HEK293 (cell line): ENCODE results near the gene TBC1D19.

Source experiments
- CTCF ChIA-PET: fragments of 350-600 bp; formaldehyde crosslinking; extraction: SDS; loops from one replicate; lab custom pipeline; 2021; ENCODE audit warnings: antibody characterized with exemption; lab: Yijun Ruan, JAX
- POLR2A ChIA-PET: fragments of 300-600 bp; formaldehyde crosslinking; extraction: SDS; loops from one replicate; lab custom pipeline; 2020; ENCODE audit warnings: antibody characterized with exemption, inconsistent platforms; lab: Yijun Ruan, JAX
- H3K27ac ChIP-seq: fragments of 200-500 bp; sonication (Bioruptor generic); 2 replicates; pipeline ENCODE4 v1.5.1; 2014; ENCODE audit warnings: low read depth, low read length, control low read depth, inconsistent platforms; ENCODE audit errors: extremely low read depth
- H3K36me3 ChIP-seq, 2 experiments: fragments of 200-500 bp in 1 of 2; sonication (Bioruptor generic) in 1 of 2; 1 replicate in 1 of 2; 2 replicates in 1 of 2; pipeline ENCODE4 v1.5.1; 2014 to 2017; ENCODE audit warnings: inconsistent platforms in 2 of 2, low read length in 2 of 2; ENCODE audit not compliant: control insufficient read depth in 2 of 2, insufficient read depth in 1 of 2
- H3K4me1 ChIP-seq: fragments of 200-500 bp; sonication (Bioruptor generic); 2 replicates; pipeline ENCODE4 v1.5.1; 2014; ENCODE audit warnings: mild to moderate bottlenecking, low read length, inconsistent platforms; ENCODE audit not compliant: control insufficient read depth, insufficient read depth
- H3K4me3 ChIP-seq: 2 replicates; pipeline ENCODE4 v1.5.1; 2011; ENCODE audit warnings: low read depth, mild to moderate bottlenecking, control low read depth, low read length, moderate library complexity
- H3K9me3 ChIP-seq: fragments of 200-500 bp; sonication (Bioruptor generic); 2 replicates; pipeline ENCODE4 v1.5.1; 2014; ENCODE audit warnings: low read depth, low read length, inconsistent platforms; ENCODE audit not compliant: control insufficient read depth, insufficient read depth
- AEBP2 ChIP-seq: fragments of 450-650 bp; formaldehyde crosslinking; IDR thresholded peaks from 2 replicates; pipeline ENCODE4 v1.5.1; 2016; ENCODE audit warnings: missing biosample characterization, missing genetic modification characterization, borderline replicate concordance
- CTCF ChIP-seq: fragments of 450-650 bp; formaldehyde crosslinking; IDR thresholded peaks from 2 replicates; pipeline ENCODE4 v1.5.1; 2016; ENCODE audit warnings: missing biosample characterization, missing genetic modification characterization
- FEZF1 ChIP-seq: fragments of 450-650 bp; formaldehyde crosslinking; IDR thresholded peaks from 2 replicates; pipeline ENCODE4 v1.5.1; 2016; ENCODE audit warnings: missing biosample characterization, missing genetic modification characterization
- MYNN ChIP-seq: fragments of 450-650 bp; formaldehyde crosslinking; IDR thresholded peaks from 2 replicates; pipeline ENCODE4 v1.5.1; 2016; ENCODE audit warnings: missing biosample characterization, missing genetic modification characterization, borderline replicate concordance
- MZF1 ChIP-seq: fragments of 450-650 bp; formaldehyde crosslinking; IDR thresholded peaks from 2 replicates; pipeline ENCODE4 v1.5.1; 2017; ENCODE audit warnings: missing biosample characterization, missing genetic modification characterization, borderline replicate concordance
- PATZ1 ChIP-seq: fragments of 450-650 bp; formaldehyde crosslinking; IDR thresholded peaks from 2 replicates; pipeline ENCODE4 v1.5.1; 2016; ENCODE audit warnings: missing biosample characterization, missing genetic modification characterization
- PRDM1 ChIP-seq: fragments of 450-650 bp; formaldehyde crosslinking; IDR thresholded peaks from 2 replicates; pipeline ENCODE4; 2016; ENCODE audit warnings: missing biosample characterization, missing genetic modification characterization
- SP2 ChIP-seq: fragments of 450-650 bp; formaldehyde crosslinking; IDR thresholded peaks from 2 replicates; pipeline ENCODE4 v1.5.1; 2016; ENCODE audit warnings: missing biosample characterization, missing genetic modification characterization
- ZBTB49 ChIP-seq: fragments of 450-650 bp; formaldehyde crosslinking; IDR thresholded peaks from 2 replicates; pipeline ENCODE4 v1.5.1; 2016; ENCODE audit warnings: missing biosample characterization, missing genetic modification characterization, low read depth
- ZBTB6 ChIP-seq: fragments of 450-650 bp; formaldehyde crosslinking; IDR thresholded peaks from 2 replicates; pipeline ENCODE4 v1.5.1; 2017; ENCODE audit warnings: missing biosample characterization, missing genetic modification characterization
- ZBTB7A ChIP-seq: fragments of 450-650 bp; formaldehyde crosslinking; IDR thresholded peaks from 2 replicates; pipeline ENCODE4 v1.5.1; 2016; ENCODE audit warnings: low read depth, missing biosample characterization, missing genetic modification characterization
- ZNF146 ChIP-seq: fragments of 450-650 bp; formaldehyde crosslinking; IDR thresholded peaks from 2 replicates; pipeline ENCODE4 v1.5.1; 2016; ENCODE audit warnings: missing biosample characterization, missing genetic modification characterization
- ZNF148 ChIP-seq: fragments of 450-650 bp; formaldehyde crosslinking; IDR thresholded peaks from 2 replicates; pipeline ENCODE4 v1.5.0; 2017; ENCODE audit warnings: missing biosample characterization, missing genetic modification characterization, borderline replicate concordance
- ZNF266 ChIP-seq: fragments of 450-650 bp; formaldehyde crosslinking; IDR thresholded peaks from 2 replicates; pipeline ENCODE4 v1.5.1; 2016; ENCODE audit warnings: missing biosample characterization, missing genetic modification characterization, low read depth
- ZNF302 ChIP-seq: fragments of 450-650 bp; formaldehyde crosslinking; IDR thresholded peaks from 2 replicates; pipeline ENCODE4 v1.5.1; 2016; ENCODE audit warnings: missing biosample characterization, missing genetic modification characterization, low read depth
- ZNF404 ChIP-seq: fragments of 450-650 bp; formaldehyde crosslinking; IDR thresholded peaks from 2 replicates; pipeline ENCODE4 v1.5.1; 2017; ENCODE audit warnings: missing biosample characterization, missing genetic modification characterization
- ZNF416 ChIP-seq: fragments of 450-650 bp; formaldehyde crosslinking; IDR thresholded peaks from 2 replicates; pipeline ENCODE4 v1.5.1; 2016; ENCODE audit warnings: missing biosample characterization, missing genetic modification characterization
- ZNF549 ChIP-seq: fragments of 450-650 bp; IDR thresholded peaks from 2 replicates; pipeline ENCODE4 v1.5.1; 2018; ENCODE audit warnings: missing biosample characterization, missing genetic modification characterization, mild to moderate bottlenecking, inconsistent platforms, moderate library complexity
- ZNF580 ChIP-seq: fragments of 450-650 bp; formaldehyde crosslinking; IDR thresholded peaks from 2 replicates; pipeline ENCODE4 v1.5.1; 2016; ENCODE audit warnings: missing biosample characterization, missing genetic modification characterization
- ZNF596 ChIP-seq: fragments of 450-650 bp; IDR thresholded peaks from 2 replicates; pipeline ENCODE4 v1.5.0; 2018; ENCODE audit warnings: missing biosample characterization, mild to moderate bottlenecking, missing genetic modification characterization, moderate library complexity
- ZNF600 ChIP-seq: fragments of 450-650 bp; formaldehyde crosslinking; IDR thresholded peaks from 2 replicates; pipeline ENCODE4 v1.5.1; 2016; ENCODE audit warnings: missing biosample characterization, missing genetic modification characterization
- ZNF645 ChIP-seq: fragments of 450-650 bp; formaldehyde crosslinking; IDR thresholded peaks from 2 replicates; pipeline ENCODE4; 2016; ENCODE audit warnings: missing biosample characterization, missing genetic modification characterization
- ZNF670 ChIP-seq: fragments of 450-650 bp; formaldehyde crosslinking; IDR thresholded peaks from 2 replicates; pipeline ENCODE4 v1.5.1; 2016; ENCODE audit warnings: missing biosample characterization, missing genetic modification characterization, low read depth

Gene TBC1D19

GRCh38 chr4:26763648-26764047 is 179.8 kb downstream of the TBC1D19 start:
- Histone ChIP-seq H3K36me3 (no peaks in the 10 kb centered on the region), H3K4me3 (no peak overlapping the region), H3K4me1 (no peaks in the 10 kb centered on the region), H3K27ac (no peak overlapping the region), H3K9me3 (no peaks in the 10 kb centered on the region)
- TF ChIP-seq ZNF404 (tag by site-specific recombination) (no peak), PRDM1 (no peak), FEZF1 (tag by site-specific recombination) (no peak), ZBTB49 (tag by site-specific recombination) (no peak), ZNF600 (tag by site-specific recombination) (no peak), ZBTB6 (tag by site-specific recombination) (no peak), ZNF148 (tag by site-specific recombination) (no peak), ZNF670 (no peak), MYNN (tag by site-specific recombination) (no peak), ZNF596 (tag by site-specific recombination) (no peak), ZNF580 (tag by site-specific recombination) (no peak), CTCF (tag by site-specific recombination) (no peak), ZNF549 (no peak), ZNF416 (tag by site-specific recombination) (no peak), MZF1 (tag by site-specific recombination) (no peak)
- ChIA-PET POLR2A (no interaction called here), CTCF (interaction anchor here (0.7 kb wide), 1 partner anchor 354 kb away, joined by 4 read pairs; no protein-coding TSS in a partner anchor)

GRCh38 chr4:26764231-26764630 is 180.3 kb downstream of the TBC1D19 start:
- Histone ChIP-seq H3K36me3 (no peaks in the 10 kb centered on the region), H3K4me3 (no peak overlapping the region), H3K9me3 (no peaks in the 10 kb centered on the region), H3K27ac (no peak overlapping the region), H3K4me1 (no peaks in the 10 kb centered on the region)
- TF ChIP-seq ZNF302 (tag by site-specific recombination): no peak
- TF ChIP-seq ZNF146 (tag by site-specific recombination): no peak
- TF ChIP-seq ZBTB7A (tag by site-specific recombination): no peak
- no peak for TF ChIP-seq PATZ1 (tag by site-specific recombination)
- TF ChIP-seq AEBP2: no peak
- TF ChIP-seq ZNF266 (tag by site-specific recombination): no peak
- TF ChIP-seq SP2 (tag by site-specific recombination): no peak
- TF ChIP-seq ZNF645: no peak
- ChIA-PET POLR2A (no interaction called here), CTCF (interaction anchor here (0.7 kb wide), 1 partner anchor 355 kb away, joined by 4 read pairs; no protein-coding TSS in a partner anchor)
